Heart left ventricle (tissue), 16 donors: ENCODE results near the gene ZDHHC14. TPM values are rescaled to one million over a fixed set of nuclear protein-coding genes. Genes with fewer than 3 reads are reported as not detected.

Experiments used
- ATAC-seq, 4 donors: fragments of 200-7000 bp; cut with Tn5 transposase; one replicate each; pipeline ENCODE4 v1.9.1; 2020 to 2022; ENCODE audit warnings: moderate library complexity in 4 of 4, mild to moderate bottlenecking in 3 of 4, moderate number of reproducible peaks in 1 of 4
- DNase-seq, 5 donors: peaks; one replicate each; pipeline ENCODE4 v3.0.0-alpha.2; 2020
- H3K27ac ChIP-seq, 12 donors: fragments of 200-600 bp; sonication (generic) in 4 of 12; one replicate each; pipeline versions ENCODE4 v1.5.0 to v1.8.0; 2016 to 2022; ENCODE audit warnings: mild to moderate bottlenecking in 2 of 12
- H3K27me3 ChIP-seq, 9 donors: fragments of 200-600 bp; sonication (generic) in 2 of 9; one replicate each; pipeline versions ENCODE4 v1.5.1 to v1.8.0; 2016 to 2022; ENCODE audit warnings: mild to moderate bottlenecking in 3 of 9
- H3K36me3 ChIP-seq, 9 donors: fragments of 200-600 bp; sonication (generic) in 2 of 9; one replicate each; pipeline versions ENCODE4 v1.5.0 to v1.8.0; 2018 to 2022; ENCODE audit warnings: mild to moderate bottlenecking in 2 of 9
- H3K4me1 ChIP-seq, 12 donors: fragments of 200-600 bp; sonication (generic) in 4 of 12; one replicate each; pipeline versions ENCODE4 v1.5.0 to v1.8.0; 2016 to 2022; ENCODE audit warnings: mild to moderate bottlenecking in 3 of 12
- H3K4me3 ChIP-seq, 12 donors: fragments of 200-600 bp; sonication (generic) in 4 of 12; one replicate each; pipeline versions ENCODE4 v1.5.0 to v1.8.0; 2017 to 2022; ENCODE audit warnings: mild to moderate bottlenecking in 9 of 12, moderate library complexity in 4 of 12
- H3K9me3 ChIP-seq, 12 donors: fragments of 200-600 bp; sonication (generic) in 4 of 12; one replicate each; pipeline versions ENCODE4 v1.5.0 to v1.8.0; 2016 to 2022; ENCODE audit warnings: mild to moderate bottlenecking in 1 of 12
- CTCF ChIP-seq, 12 donors: fragments of 200-600 bp; sonication (generic) in 4 of 12; IDR thresholded peaks; one replicate each; pipeline versions ENCODE4 v1.5.0 to v1.8.0; 2018 to 2022; ENCODE audit warnings: antibody characterized with exemption in 12 of 12, mild to moderate bottlenecking in 5 of 12
- POLR2A ChIP-seq, 2 donors: fragments of 450-650 bp; IDR thresholded peaks; one replicate each; pipeline ENCODE4 v1.6.1; 2017; ENCODE audit warnings: antibody characterized with exemption in 2 of 2, mild to moderate bottlenecking in 2 of 2, moderate library complexity in 2 of 2
- WGBS, 4 donors: extraction: QIAGEN DNeasy Blood & Tissue Kit in 2 of 4; methylation state at CpG; one replicate each; pipeline versions ENCODE4 v1.1.5 to v1.1.7; 2013 to 2018; 5-methylcytosine and 5-hydroxymethylcytosine counted together
- intact Hi-C, 10 donors: fragments of 100-400 bp; cut with DNase I; formaldehyde crosslinking; loops; one replicate each; pipeline versions ENCODE4 v1.11.1 to v1.14.2; 2022
- polyA plus RNA-seq, 2 donors: library from polyadenylated mRNA; stranded (reverse); fragments of 200-250 nt; gene quantifications; one replicate each; pipeline ENCODE4 v1.2.3, GENCODE V29; 2013
- total RNA-seq, 9 donors: library from RNA; depleted of rRNA in 2 of 9; stranded (reverse); fragments of >200 nt in 2 of 9; fragmentation: NEBNext Ultra II Directional in 3 of 9; extraction: Animal tissue kit (Norgen Biotek cat#: 25700) in 3 of 9; gene quantifications; one replicate each; pipeline versions ENCODE4 v1.1.0 to v1.2.4, GENCODE V29; 2016 to 2023
- donor health status: ischemic (EF 13 %, LVEDD 7.1; RV severe dilation, severe dysfunction).
- donor health status: healthy with polysubstance abuse.
- donor health status: DM: no; HTN: yes; CAD: no.
- donor health status: DM: no; HTN: no; CAD: no.
- donor health status: ischemic (EF 25% LVEDD 6.9; RV normal size, moderate dysfunction).
- donor health status: ischemic (EF 25% LVEDD 5.7; RV mildly dilated, moderate dysfunction).
- donor health status: healthy.
- donor health status: DM: yes; HTN: yes; CAD: no.
- donor health status: ischemic (EF 35%, LVEDD 5.7; RV mildly dilated, moderate dysfunction).
- donor health status: nonischemic (EF 11% LVEDD 7.7; RV severe dilation, severe dysfunction).
- donor health status: DM: yes; HTN: yes; CAD: no.
- donor health status: PGD.
- donor health status: ischemic (EF 29% LVEDD 5.4; RV normal size, mild dysfunction).
- donor health status: nonischemic (EF 23%, LVEDD 6.1; RV moderate dilation, normal function).

ZDHHC14 gene
- total and polyA plus RNA-seq, 11 donors, result 7.0 to 25.8 (median 15.4) TPM

GRCh38 chr6:157454762-157455714 lies 74.0 kb downstream of the ZDHHC14 start:
- peak overlapping the region in 2 of 12 donors; percentile 21 to 40 for H3K27ac ChIP-seq
- H3K9me3 ChIP-seq, result peaks cover 0 to 3% (median 0%) of the 10 kb centered on the region in 12 donors
- no peak for TF ChIP-seq POLR2A (IDR thresholded peaks at IDR 0.05)
- no peak for TF ChIP-seq CTCF (IDR thresholded peaks at IDR 0.05)
- no peaks in the 10 kb centered on the region for H3K36me3 ChIP-seq
- ATAC-seq, result no peak
- intact Hi-C loops, result no loop called here
- no peaks in the 10 kb centered on the region for H3K27me3 ChIP-seq
- DNase-seq, result no peak
- 72 to 83% (median 78%) methylated on average over 14 of the region's 14 CpGs for WGBS, 4 donors
- H3K4me1 ChIP-seq, result peaks cover 0 to 16% (median 9%) of the 10 kb centered on the region in 12 donors
- peak overlapping the region in 2 of 12 donors; percentile 12 to 18 for H3K4me3 ChIP-seq

GRCh38 chr6:157455731-157456523 lies 74.9 kb downstream of the ZDHHC14 start:
- Histone ChIP-seq H3K4me1 (peaks cover 0 to 24% (median 14%) of the 10 kb centered on the region in 12 donors), H3K27ac (peak overlapping the region in 5 of 12 donors; percentile 4 to 40 (median 21)), H3K9me3 (peaks cover 0 to 3% (median 0%) of the 10 kb centered on the region in 12 donors), H3K27me3 (no peaks in the 10 kb centered on the region), H3K36me3 (no peaks in the 10 kb centered on the region), H3K4me3 (peak overlapping the region in 3 of 12 donors; percentile 1 to 18 (median 12))
- TF ChIP-seq POLR2A (IDR thresholded peaks at IDR 0.05) (no peak), CTCF (IDR thresholded peaks at IDR 0.05) (no peak)
- DNase-seq, result no peak
- 45 to 66% (median 55%) methylated on average over 25 of the region's 25 CpGs for WGBS, 4 donors
- ATAC-seq, result peak in 2 of 4 donors; percentile 28 to 47
- intact Hi-C loops, result no loop called here

- Histone ChIP-seq H3K4me3 (no peak overlapping the region), H3K27me3 (no peaks in the 10 kb centered on the region), H3K27ac (peak overlapping the region in 2 of 12 donors; percentile 22 to 40), H3K9me3 (peaks cover 0 to 3% (median 0%) of the 10 kb centered on the region in 12 donors), H3K36me3 (no peaks in the 10 kb centered on the region), H3K4me1 (peaks cover 0 to 30% (median 20%) of the 10 kb centered on the region in 12 donors)
- 73 to 82% (median 74%) methylated on average over 4 of the region's 4 CpGs for WGBS, 4 donors
- TF ChIP-seq POLR2A (IDR thresholded peaks at IDR 0.05), result no peak
- no peak for TF ChIP-seq CTCF (IDR thresholded peaks at IDR 0.05)
- DNase-seq, result no peak
- ATAC-seq, result no peak
- intact Hi-C loops, result no loop called here
These were observed 75.5 kb downstream of the ZDHHC14 start for GRCh38 chr6:157456524-157456829.

GRCh38 chr6:157457787-157458186 lies 76.8 kb downstream of the ZDHHC14 start:
- intact Hi-C loops, result no loop called here
- Histone ChIP-seq H3K36me3 (no peaks in the 10 kb centered on the region), H3K9me3 (peaks cover 0 to 3% (median 0%) of the 10 kb centered on the region in 12 donors), H3K4me3 (no peak overlapping the region), H3K27me3 (no peaks in the 10 kb centered on the region), H3K27ac (no peak overlapping the region), H3K4me1 (peaks cover 0 to 40% (median 23%) of the 10 kb centered on the region in 12 donors)
- WGBS, 4 donors, result 88 to 99% (median 96%) methylated on average over 6 of the region's 6 CpGs
- no peak for TF ChIP-seq POLR2A (IDR thresholded peaks at IDR 0.05)
- no peak for TF ChIP-seq CTCF (IDR thresholded peaks at IDR 0.05)
- DNase-seq (no peak), ATAC-seq (no peak)
